NCI-H1694 (cell line): ENCODE measurements around the gene CT45A8.
A peak's percentile ranks its signal among the peaks of the same experiment; 100 is the strongest.
"Not testable (repeated sequence)": the region's sequence is repeated elsewhere in the genome, so short reads cannot be mapped to it uniquely, and the experiment has no call there.

Source experiments
- DNase-seq: peaks from one replicate; lab custom pipeline; 2025; lab: John Stamatoyannopoulos, UW

CT45A8 gene

GRCh38 chrX:135854438-135854837, at the start of gene CT45A8:
Gene CT45A8, minus strand, starts transcription at chrX:135854538. Its CDS starts 3,755 bp downstream, at chrX:135850783.
- not testable (repeated sequence) for DNase-seq

GRCh38 chrX:135893294-135893817, 39.0 kb upstream of the CT45A8 start, which contains the start of the genes CT45A10 and SAGE1:
Gene CT45A10, minus strand, starts transcription at chrX:135893444. Its CDS starts 8,100 bp downstream, at chrX:135885344.
Gene SAGE1, plus strand, starts transcription at chrX:135893716. Its CDS starts 2,527 bp downstream, at chrX:135896243.
- DNase-seq, result no peak

GRCh38 chrX:135892781-135893180, 38.4 kb upstream of the CT45A8 start:
- no peak for DNase-seq

- DNase-seq, result no peak
These were observed 35.8 kb upstream of the CT45A8 start for GRCh38 chrX:135890087-135890585.

- DNase-seq, result peak; percentile 11
These were observed 34.6 kb upstream of the CT45A8 start for GRCh38 chrX:135888976-135889375.

- not testable (repeated sequence) for DNase-seq
These were observed 33.9 kb upstream of the CT45A8 start for GRCh38 chrX:135888230-135888629.

GRCh38 chrX:135882741-135883140, 28.4 kb upstream of the CT45A8 start:
- DNase-seq, result not testable (repeated sequence)

- DNase-seq, result not testable (repeated sequence)
These were observed 17.4 kb upstream of the CT45A8 start, which contains the start of gene CT45A9 for GRCh38 chrX:135871712-135872111. Gene CT45A9, minus strand, starts transcription at chrX:135871812. Its CDS starts 3,751 bp downstream, at chrX:135868061.

GRCh38 chrX:135837180-135837579, 17.2 kb downstream of the CT45A8 start, which contains the start of gene CT45A7:
Gene CT45A7, minus strand, starts transcription at chrX:135837280. Its CDS starts 3,747 bp downstream, at chrX:135833533.
- DNase-seq, result not testable (repeated sequence)

GRCh38 chrX:135819912-135820311, 34.4 kb downstream of the CT45A8 start, which contains the start of gene CT45A2:
Gene CT45A2, minus strand, starts transcription at chrX:135820012. Its CDS starts 3,747 bp downstream, at chrX:135816265.
- DNase-seq, result not testable (repeated sequence)

GRCh38 chrX:135802687-135803086, 51.7 kb downstream of the CT45A8 start, which contains the start of gene CT45A6:
Gene CT45A6, minus strand, starts transcription at chrX:135802787. Its CDS starts 3,794 bp downstream, at chrX:135798993.
- not testable (repeated sequence) for DNase-seq
